Osteocyte (in vitro differentiated cells): ENCODE results near the gene AGO4. TPM values are rescaled to one million over a fixed set of nuclear protein-coding genes. Genes with fewer than 3 reads are reported as not detected.
A peak's percentile ranks its signal among the peaks of the same experiment; 100 is the strongest.

Source experiments
- DNase-seq: peaks from one replicate; pipeline ENCODE4 v3.0.0; 2021; ENCODE audit warnings: mixed read lengths; ENCODE audit not compliant: unreplicated experiment; ENCODE audit errors: extremely low spot score
- H3K27ac Mint-ChIP-seq: one replicate; pipeline ENCODE4 v1.8.0; 2021; ENCODE audit warnings: mild to moderate bottlenecking, mixed read lengths; ENCODE audit not compliant: unreplicated experiment
- H3K27me3 Mint-ChIP-seq: one replicate; pipeline ENCODE4 v1.8.0; 2021; ENCODE audit warnings: mixed read lengths; ENCODE audit not compliant: unreplicated experiment
- H3K36me3 Mint-ChIP-seq: one replicate; pipeline ENCODE4 v1.8.0; 2021; ENCODE audit warnings: mixed read lengths; ENCODE audit not compliant: unreplicated experiment
- H3K4me1 Mint-ChIP-seq: one replicate; pipeline ENCODE4 v1.8.0; 2021; ENCODE audit warnings: mixed read lengths; ENCODE audit not compliant: unreplicated experiment
- H3K4me3 Mint-ChIP-seq: one replicate; pipeline ENCODE4 v1.8.0; 2021; ENCODE audit warnings: mild to moderate bottlenecking, moderate library complexity, mixed read lengths; ENCODE audit not compliant: unreplicated experiment
- H3K9me3 Mint-ChIP-seq: one replicate; pipeline ENCODE4 v1.8.0; 2021; ENCODE audit warnings: mixed read lengths; ENCODE audit not compliant: unreplicated experiment
- CTCF ChIP-seq: fragments of 200-600 bp; sonication (generic); IDR thresholded peaks from 2 replicates; pipeline ENCODE4 v1.5.0; 2021; ENCODE audit warnings: antibody characterized with exemption, mild to moderate bottlenecking, moderate library complexity
- total RNA-seq: library from RNA; stranded (reverse); gene quantifications from 2 replicates; pipeline ENCODE4 v1.2.1, GENCODE V29; 2021

The AGO4 gene
- total RNA-seq, 1 donor from 2014 or later = 10.1 TPM

- Mint-ChIP-seq H3K4me1 (no peaks in the 10 kb centered on the region), H3K9me3 (no peaks in the 10 kb centered on the region), H3K36me3 (peaks cover 32% of the 10 kb centered on the region), H3K27ac (no peak overlapping the region), H3K4me3 (no peak overlapping the region), H3K27me3 (no peaks in the 10 kb centered on the region)
- peak; percentile 35 for TF ChIP-seq CTCF
- no peak for DNase-seq
These were observed 50.0 kb downstream of the AGO4 start for GRCh38 chr1:35857830-35858229.

GRCh38 chr1:35860696-35861095 lies 52.9 kb downstream of the AGO4 start:
- no peaks in the 10 kb centered on the region for H3K9me3 Mint-ChIP-seq
- H3K27ac Mint-ChIP-seq = no peak overlapping the region
- peaks cover 11% of the 10 kb centered on the region for H3K36me3 Mint-ChIP-seq
- TF ChIP-seq CTCF = no peak
- H3K4me3 Mint-ChIP-seq = no peak overlapping the region
- no peak for DNase-seq
- H3K27me3 Mint-ChIP-seq = no peaks in the 10 kb centered on the region
- peaks cover 2% of the 10 kb centered on the region for H3K4me1 Mint-ChIP-seq

GRCh38 chr1:35863136-35863535 lies 55.3 kb downstream of the AGO4 start:
- TF ChIP-seq CTCF = no peak
- no peak for DNase-seq
- H3K27me3 Mint-ChIP-seq = no peaks in the 10 kb centered on the region
- H3K36me3 Mint-ChIP-seq = peaks cover 2% of the 10 kb centered on the region
- no peak overlapping the region for H3K27ac Mint-ChIP-seq
- no peak overlapping the region for H3K4me3 Mint-ChIP-seq
- H3K9me3 Mint-ChIP-seq = no peaks in the 10 kb centered on the region
- H3K4me1 Mint-ChIP-seq = peaks cover 2% of the 10 kb centered on the region

GRCh38 chr1:35863881-35864625 lies 56.2 kb downstream of the AGO4 start:
- no peak for DNase-seq
- H3K9me3 Mint-ChIP-seq = no peaks in the 10 kb centered on the region
- H3K4me3 Mint-ChIP-seq = no peak overlapping the region
- H3K27me3 Mint-ChIP-seq = no peaks in the 10 kb centered on the region
- H3K27ac Mint-ChIP-seq = no peak overlapping the region
- TF ChIP-seq CTCF = no peak
- H3K4me1 Mint-ChIP-seq = peaks cover 2% of the 10 kb centered on the region
- H3K36me3 Mint-ChIP-seq = peaks cover 2% of the 10 kb centered on the region

- Mint-ChIP-seq H3K27ac (no peak overlapping the region), H3K9me3 (no peaks in the 10 kb centered on the region), H3K36me3 (peaks cover 2% of the 10 kb centered on the region), H3K4me3 (no peak overlapping the region), H3K4me1 (peaks cover 2% of the 10 kb centered on the region), H3K27me3 (no peaks in the 10 kb centered on the region)
- TF ChIP-seq CTCF = no peak
- no peak for DNase-seq
These were observed 57.0 kb downstream of the AGO4 start for GRCh38 chr1:35864813-35865212.
